ENCODE measurements around the gene MGAT1.

DNA sequence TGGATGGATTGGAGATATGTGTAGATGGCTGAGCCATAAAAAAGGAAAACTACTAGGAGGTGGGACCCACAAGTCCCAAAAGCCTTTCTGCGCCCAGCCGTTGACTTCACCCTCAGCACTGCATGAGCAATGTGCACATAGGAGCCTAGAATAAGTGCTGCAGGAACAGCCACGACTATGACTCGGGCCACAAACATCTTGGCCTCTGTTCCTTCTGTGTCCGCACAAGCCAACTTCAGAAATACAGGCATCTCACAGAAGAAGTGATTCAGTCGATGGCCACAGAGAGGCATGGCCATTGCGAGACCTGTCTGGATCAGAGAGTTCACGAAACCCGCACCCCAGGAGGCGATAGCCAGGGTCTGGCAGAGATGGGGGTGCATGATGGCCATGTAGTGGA lies 63.3 kb downstream of the MGAT1 start:
- TF ChIP-seq EP300 (conservative IDR thresholded peaks at IDR 0.05; ENCODE audit: poor library complexity, severe bottlenecking) (no peak), SMC3 (conservative IDR thresholded peaks at IDR 0.05; ENCODE audit: poor library complexity) (no peak)
- TF ChIP-seq, protein P1, sequence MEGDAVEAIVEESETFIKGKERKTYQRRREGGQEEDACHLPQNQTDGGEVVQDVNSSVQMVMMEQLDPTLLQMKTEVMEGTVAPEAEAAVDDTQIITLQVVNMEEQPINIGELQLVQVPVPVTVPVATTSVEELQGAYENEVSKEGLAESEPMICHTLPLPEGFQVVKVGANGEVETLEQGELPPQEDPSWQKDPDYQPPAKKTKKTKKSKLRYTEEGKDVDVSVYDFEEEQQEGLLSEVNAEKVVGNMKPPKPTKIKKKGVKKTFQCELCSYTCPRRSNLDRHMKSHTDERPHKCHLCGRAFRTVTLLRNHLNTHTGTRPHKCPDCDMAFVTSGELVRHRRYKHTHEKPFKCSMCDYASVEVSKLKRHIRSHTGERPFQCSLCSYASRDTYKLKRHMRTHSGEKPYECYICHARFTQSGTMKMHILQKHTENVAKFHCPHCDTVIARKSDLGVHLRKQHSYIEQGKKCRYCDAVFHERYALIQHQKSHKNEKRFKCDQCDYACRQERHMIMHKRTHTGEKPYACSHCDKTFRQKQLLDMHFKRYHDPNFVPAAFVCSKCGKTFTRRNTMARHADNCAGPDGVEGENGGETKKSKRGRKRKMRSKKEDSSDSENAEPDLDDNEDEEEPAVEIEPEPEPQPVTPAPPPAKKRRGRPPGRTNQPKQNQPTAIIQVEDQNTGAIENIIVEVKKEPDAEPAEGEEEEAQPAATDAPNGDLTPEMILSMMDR (IDR thresholded peaks at IDR 0.05; ENCODE audit: poor library complexity, severe bottlenecking): no peak
